HUES48 (cell line): ENCODE data around the gene ESPN.

Experiments used
- H3K27ac ChIP-seq: one replicate; pipeline ENCODE4 v1.7.0; 2013; ENCODE audit warnings: low read depth, low read length, inconsistent platforms
- H3K27me3 ChIP-seq: 2 replicates; pipeline ENCODE4 v1.6.1; 2013; ENCODE audit warnings: mild to moderate bottlenecking, low read length; ENCODE audit not compliant: control insufficient read depth, insufficient read depth
- H3K36me3 ChIP-seq: 2 replicates; pipeline ENCODE4 v1.6.1; 2013; ENCODE audit warnings: low read length; ENCODE audit not compliant: control insufficient read depth, insufficient read depth
- H3K4me1 ChIP-seq: 2 replicates; pipeline ENCODE4 v1.6.1; 2013; ENCODE audit warnings: mild to moderate bottlenecking, low read length; ENCODE audit not compliant: control insufficient read depth, insufficient read depth
- H3K4me3 ChIP-seq: 2 replicates; pipeline ENCODE4 v1.5.1; 2013; ENCODE audit warnings: mild to moderate bottlenecking, low read depth, low read length
- H3K9ac ChIP-seq: 2 replicates; pipeline ENCODE4 v1.6.1; 2013; ENCODE audit warnings: mild to moderate bottlenecking, low read depth, low read length, moderate library complexity
- H3K9me3 ChIP-seq: 2 replicates; pipeline ENCODE4 v1.6.1; 2013; ENCODE audit warnings: low read length; ENCODE audit not compliant: control insufficient read depth, insufficient read depth

The ESPN gene

DNA sequence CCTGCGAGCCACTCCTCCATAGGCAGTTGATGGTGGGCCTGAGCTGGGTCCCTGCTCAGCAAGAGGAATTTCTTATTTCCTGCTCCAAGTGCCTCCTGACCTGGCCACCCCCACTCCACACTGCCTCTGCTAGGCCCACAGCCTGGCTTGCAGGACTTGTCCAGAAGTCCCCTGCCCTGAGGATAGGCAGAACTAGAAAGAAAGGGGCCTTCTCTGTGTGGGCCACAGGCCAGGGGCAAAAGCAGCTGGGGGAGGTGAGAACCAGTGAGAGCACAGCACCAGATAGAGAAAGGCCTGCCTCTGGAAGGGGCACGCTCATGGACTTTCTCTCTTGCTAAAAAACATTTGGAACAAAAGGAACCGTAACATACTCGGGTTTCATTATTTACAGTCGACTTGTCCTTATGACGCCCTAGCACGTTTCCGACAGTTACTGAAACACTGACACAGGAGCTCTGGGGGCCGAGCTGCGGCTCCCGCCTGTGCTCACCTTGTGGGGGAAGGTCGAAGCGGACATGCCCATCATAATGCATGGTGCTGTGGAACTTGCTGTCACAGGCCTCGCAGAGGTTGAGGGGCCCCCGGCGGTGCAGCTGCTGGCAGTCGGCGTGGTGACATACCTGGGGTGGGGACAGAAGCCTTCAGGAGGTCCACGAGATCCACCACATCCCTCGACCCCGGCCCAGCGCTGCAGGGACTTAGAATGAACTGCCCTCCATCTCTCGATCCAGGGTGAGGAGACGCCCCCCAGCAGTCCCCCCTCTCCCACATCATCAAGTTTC, 52.7 kb downstream of the ESPN start:
- H3K27ac ChIP-seq: no peak overlapping the region
- H3K9me3 ChIP-seq: no peaks in the 10 kb centered on the region
- peaks cover 9% of the 10 kb centered on the region; the same call in 1 of the 2 replicates for H3K4me1 ChIP-seq
- H3K9ac ChIP-seq: no peak overlapping the region
- H3K36me3 ChIP-seq: peaks cover 8% of the 10 kb centered on the region
- H3K27me3 ChIP-seq: no peaks in the 10 kb centered on the region
- no peak overlapping the region for H3K4me3 ChIP-seq

GRCh38 chr1:6481820-6482219, 57.2 kb downstream of the ESPN start:
- Histone ChIP-seq H3K36me3 (no peaks in the 10 kb centered on the region), H3K27me3 (peaks cover 7% of the 10 kb centered on the region; the same call in 1 of the 2 replicates), H3K9ac (no peak overlapping the region), H3K27ac (no peak overlapping the region), H3K9me3 (no peaks in the 10 kb centered on the region), H3K4me3 (no peak overlapping the region), H3K4me1 (peaks cover 16% of the 10 kb centered on the region)

GRCh38 chr1:6483017-6483760, 58.6 kb downstream of the ESPN start:
- Histone ChIP-seq H3K4me1 (peaks cover 10% of the 10 kb centered on the region), H3K27ac (no peak overlapping the region), H3K9ac (no peak overlapping the region), H3K4me3 (no peak overlapping the region), H3K9me3 (no peaks in the 10 kb centered on the region), H3K27me3 (peaks cover 7% of the 10 kb centered on the region; the same call in 1 of the 2 replicates), H3K36me3 (no peaks in the 10 kb centered on the region)

- Histone ChIP-seq H3K27me3 (peaks cover 7% of the 10 kb centered on the region; the same call in 1 of the 2 replicates), H3K4me1 (peaks cover 10% of the 10 kb centered on the region), H3K36me3 (no peaks in the 10 kb centered on the region), H3K9ac (no peak overlapping the region), H3K9me3 (no peaks in the 10 kb centered on the region), H3K27ac (no peak overlapping the region), H3K4me3 (no peak overlapping the region)
These were observed 59.2 kb downstream of the ESPN start for GRCh38 chr1:6483761-6484117.

DNA sequence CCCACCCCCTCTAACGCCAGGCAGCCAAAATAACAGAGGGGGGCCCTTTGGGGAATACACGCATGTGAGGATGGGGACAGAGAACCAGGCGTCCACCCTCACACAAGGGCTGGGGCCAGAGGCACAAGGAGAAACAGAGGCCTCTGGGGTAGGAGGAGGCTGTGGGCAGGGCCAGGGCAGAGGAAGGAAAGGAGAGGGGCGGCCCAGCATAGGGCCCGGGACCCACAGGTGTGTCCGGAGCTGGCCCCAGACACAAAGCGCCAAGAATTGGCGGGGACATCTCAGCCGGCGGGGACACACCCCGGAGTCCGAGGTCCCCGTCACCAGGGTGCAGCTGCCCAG, 60.2 kb downstream of the ESPN start:
- Histone ChIP-seq H3K9me3 (no peaks in the 10 kb centered on the region), H3K36me3 (no peaks in the 10 kb centered on the region), H3K4me1 (peaks cover 10% of the 10 kb centered on the region), H3K27ac (no peak overlapping the region), H3K27me3 (peaks cover 7% of the 10 kb centered on the region; the same call in 1 of the 2 replicates), H3K4me3 (peak overlapping the region; percentile 70), H3K9ac (peak overlapping the region; percentile 53; the same call in 1 of the 2 replicates)

DNA sequence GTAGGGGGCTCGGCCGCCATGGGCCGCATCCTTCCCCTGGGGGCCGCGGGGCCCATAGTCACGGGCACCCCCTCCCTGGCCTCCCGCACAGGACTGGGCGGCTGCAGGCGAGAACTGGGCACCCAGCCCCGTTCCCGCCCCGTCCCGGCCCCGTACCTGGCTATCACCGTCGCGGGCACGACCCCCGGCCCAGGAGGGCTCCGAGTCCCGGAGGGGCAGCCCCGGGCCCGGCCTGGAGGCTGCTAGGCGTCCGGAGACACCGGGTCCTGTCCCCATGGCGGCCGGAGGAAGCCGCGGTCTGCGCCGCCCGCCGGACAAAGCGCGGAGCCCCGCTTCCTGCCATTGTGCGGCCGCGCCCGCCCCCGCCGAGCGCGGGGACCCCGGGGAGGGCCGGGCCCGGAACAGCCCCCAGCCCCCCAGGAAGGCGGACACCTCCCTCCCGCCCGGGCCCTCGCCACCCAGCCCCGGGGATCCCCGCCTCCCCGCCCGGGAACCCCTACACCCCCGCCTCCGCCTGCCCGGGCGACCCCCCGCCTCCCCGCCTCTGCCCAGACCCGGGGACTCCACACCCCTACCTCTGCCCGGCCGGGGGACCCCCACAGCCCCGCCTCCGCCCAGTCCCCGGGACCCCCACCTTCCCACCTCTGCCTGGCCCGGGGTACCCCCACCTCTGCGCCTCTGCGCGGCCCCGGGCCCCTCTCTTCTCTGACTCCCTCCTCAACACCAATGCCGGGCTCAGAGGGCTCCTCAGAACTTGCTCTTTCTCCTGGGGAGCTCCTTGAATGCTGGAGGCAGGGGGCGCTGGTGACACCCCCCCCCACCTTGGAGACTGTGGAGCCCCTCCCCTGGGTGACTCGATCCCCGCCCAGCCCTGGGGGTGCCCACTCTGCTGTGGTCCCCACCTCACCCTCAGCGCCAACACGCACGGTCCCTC, 60.9 kb downstream of the ESPN start:
- H3K4me3 ChIP-seq: peak overlapping the region; percentile 70
- peaks cover 10% of the 10 kb centered on the region for H3K4me1 ChIP-seq
- H3K9me3 ChIP-seq: no peaks in the 10 kb centered on the region
- H3K27me3 ChIP-seq: peaks cover 7% of the 10 kb centered on the region; the same call in 1 of the 2 replicates
- peak overlapping the region; percentile 53; the same call in 1 of the 2 replicates for H3K9ac ChIP-seq
- H3K36me3 ChIP-seq: no peaks in the 10 kb centered on the region
- H3K27ac ChIP-seq: no peak overlapping the region

DNA sequence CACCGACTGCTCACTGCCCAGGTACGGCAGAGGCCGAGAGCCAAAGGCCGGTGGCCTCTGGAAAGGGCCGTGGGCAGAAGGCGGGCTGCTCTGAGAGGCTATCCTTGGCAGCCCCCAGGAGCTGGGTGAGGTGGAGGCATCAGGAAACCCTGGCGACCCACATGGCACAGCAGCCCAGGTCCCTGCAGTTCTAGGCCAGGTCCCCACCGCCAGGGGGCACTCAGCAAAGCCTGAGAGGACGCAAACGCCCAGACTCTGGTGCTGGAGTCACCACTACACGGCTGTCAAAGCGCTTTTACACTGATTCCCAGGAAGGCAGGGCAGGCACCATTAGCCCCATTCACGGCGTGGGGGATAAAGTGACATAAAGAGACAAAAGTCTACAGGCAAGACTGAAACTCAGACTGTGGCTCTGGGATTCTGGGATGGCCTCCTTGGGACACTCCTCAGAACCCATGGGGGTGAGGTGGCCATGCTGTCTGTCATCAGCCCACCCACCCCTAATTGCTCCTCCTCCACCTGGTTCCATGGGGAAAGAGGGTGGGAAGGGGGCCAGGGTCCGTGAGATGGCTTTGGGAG, 61.9 kb downstream of the ESPN start:
- no peaks in the 10 kb centered on the region for H3K36me3 ChIP-seq
- peak overlapping the region; percentile 39 for H3K4me3 ChIP-seq
- H3K9me3 ChIP-seq: no peaks in the 10 kb centered on the region
- no peak overlapping the region for H3K9ac ChIP-seq
- H3K4me1 ChIP-seq: peaks cover 16% of the 10 kb centered on the region
- H3K27ac ChIP-seq: no peak overlapping the region
- H3K27me3 ChIP-seq: peaks cover 7% of the 10 kb centered on the region; the same call in 1 of the 2 replicates

DNA sequence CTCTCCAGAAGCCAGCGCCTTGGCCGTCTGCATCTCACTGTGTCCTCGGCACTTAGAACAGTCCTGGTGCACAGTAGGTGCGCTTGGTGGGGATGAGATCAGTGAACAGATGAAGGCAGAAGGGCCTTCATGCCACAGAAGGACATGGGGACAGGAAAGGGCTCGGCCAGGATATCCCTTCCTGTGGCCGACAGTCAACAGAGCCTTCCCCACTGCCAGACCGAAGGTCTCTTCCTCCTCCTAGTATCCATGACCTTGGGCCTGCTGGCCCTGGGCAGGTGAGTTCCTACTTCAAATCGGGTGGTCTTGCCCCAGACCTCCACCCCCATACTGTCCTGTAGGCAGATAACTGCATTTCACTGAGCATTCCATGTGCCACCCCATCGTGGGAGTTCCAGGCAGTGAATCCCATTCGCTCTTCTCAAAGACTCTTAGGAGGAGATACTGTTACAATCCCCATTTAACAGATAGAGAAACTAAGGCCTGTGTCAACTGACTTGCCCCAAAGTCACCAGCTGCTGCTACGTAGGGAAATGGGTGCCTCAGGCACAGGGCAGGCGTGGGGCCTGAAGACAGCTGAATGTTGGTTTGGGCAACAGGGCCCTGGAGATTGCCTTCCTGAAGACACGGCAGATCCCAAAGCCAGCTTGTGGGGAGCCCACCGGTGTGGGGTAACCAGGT, 63.4 kb downstream of the ESPN start:
- Histone ChIP-seq H3K9ac (no peak overlapping the region), H3K36me3 (no peaks in the 10 kb centered on the region), H3K27ac (no peak overlapping the region), H3K4me1 (peaks cover 19% of the 10 kb centered on the region), H3K27me3 (peaks cover 7% of the 10 kb centered on the region; the same call in 1 of the 2 replicates), H3K9me3 (no peaks in the 10 kb centered on the region), H3K4me3 (no peak overlapping the region)

GRCh38 chr1:6488602-6489382, 64.2 kb downstream of the ESPN start:
- no peak overlapping the region for H3K27ac ChIP-seq
- no peaks in the 10 kb centered on the region for H3K9me3 ChIP-seq
- no peak overlapping the region for H3K9ac ChIP-seq
- no peak overlapping the region for H3K4me3 ChIP-seq
- H3K4me1 ChIP-seq: peaks cover 19% of the 10 kb centered on the region
- H3K27me3 ChIP-seq: peaks cover 7% of the 10 kb centered on the region; the same call in 1 of the 2 replicates
- no peaks in the 10 kb centered on the region for H3K36me3 ChIP-seq
